ENCODE data around the gene SNAI1.

DNA sequence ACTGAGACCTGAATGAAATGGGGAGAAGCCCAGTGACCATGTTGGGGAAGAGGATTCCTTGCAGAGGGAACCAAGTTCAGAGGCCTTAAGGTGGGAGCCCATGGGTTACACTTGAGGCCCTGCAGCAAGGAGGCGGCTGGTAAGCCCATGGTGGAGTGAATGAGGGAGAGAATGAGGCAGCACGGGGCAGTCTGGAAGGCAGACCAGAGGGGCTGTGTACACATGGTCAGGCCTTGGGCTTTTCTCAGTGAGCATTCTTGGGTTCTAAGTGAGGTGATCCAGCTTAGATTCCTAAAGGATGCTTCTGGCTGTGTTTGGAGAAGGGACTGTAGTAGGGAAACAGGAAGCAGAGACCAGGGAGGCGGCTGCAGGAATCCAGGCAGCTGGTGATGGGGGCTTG lies 27.6 kb upstream of the SNAI1 start:
- TF ChIP-seq POLR2A (IDR thresholded peaks at IDR 0.05; ENCODE audit: low read depth, low read length): no peak
- TF ChIP-seq, protein P1, sequence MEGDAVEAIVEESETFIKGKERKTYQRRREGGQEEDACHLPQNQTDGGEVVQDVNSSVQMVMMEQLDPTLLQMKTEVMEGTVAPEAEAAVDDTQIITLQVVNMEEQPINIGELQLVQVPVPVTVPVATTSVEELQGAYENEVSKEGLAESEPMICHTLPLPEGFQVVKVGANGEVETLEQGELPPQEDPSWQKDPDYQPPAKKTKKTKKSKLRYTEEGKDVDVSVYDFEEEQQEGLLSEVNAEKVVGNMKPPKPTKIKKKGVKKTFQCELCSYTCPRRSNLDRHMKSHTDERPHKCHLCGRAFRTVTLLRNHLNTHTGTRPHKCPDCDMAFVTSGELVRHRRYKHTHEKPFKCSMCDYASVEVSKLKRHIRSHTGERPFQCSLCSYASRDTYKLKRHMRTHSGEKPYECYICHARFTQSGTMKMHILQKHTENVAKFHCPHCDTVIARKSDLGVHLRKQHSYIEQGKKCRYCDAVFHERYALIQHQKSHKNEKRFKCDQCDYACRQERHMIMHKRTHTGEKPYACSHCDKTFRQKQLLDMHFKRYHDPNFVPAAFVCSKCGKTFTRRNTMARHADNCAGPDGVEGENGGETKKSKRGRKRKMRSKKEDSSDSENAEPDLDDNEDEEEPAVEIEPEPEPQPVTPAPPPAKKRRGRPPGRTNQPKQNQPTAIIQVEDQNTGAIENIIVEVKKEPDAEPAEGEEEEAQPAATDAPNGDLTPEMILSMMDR (conservative IDR thresholded peaks at IDR 0.05; ENCODE audit: low read depth, low read length): no peak
- no peak for TF ChIP-seq MXI1 (IDR thresholded peaks at IDR 0.05; ENCODE audit: borderline replicate concordance, low read depth, low read length)
- no peak for TF ChIP-seq CEBPB (IDR thresholded peaks at IDR 0.05; ENCODE audit: low read depth, low read length)
- no peak for TF ChIP-seq BHLHE40 (IDR thresholded peaks at IDR 0.05; ENCODE audit: low read depth, low read length)

Measured in IMR-90 (cell line).